ENCODE results near the gene TMCC1. TPM values are rescaled to one million over a fixed set of nuclear protein-coding genes. Genes with fewer than 3 reads are reported as not detected.
"Not testable (repeated sequence)": the region's sequence is repeated elsewhere in the genome, so short reads cannot be mapped to it uniquely, and the experiment has no call there.

TMCC1 gene
- total RNA-seq, 1 donor from 2014 or later: 33.9 TPM

GRCh38 chr3:129777806-129778205 is 115.7 kb downstream of the TMCC1 start:
- DNase-seq (ENCODE audit: low spot score) (no peak), ATAC-seq (no peak)

- DNase-seq (ENCODE audit: low spot score): no peak
- no peak for ATAC-seq
Measured at GRCh38 chr3:129775870-129776269, 117.6 kb downstream of the TMCC1 start.

GRCh38 chr3:129773691-129774663 is 119.5 kb downstream of the TMCC1 start:
- ATAC-seq (no peak), DNase-seq (ENCODE audit: low spot score) (no peak)

GRCh38 chr3:129770604-129771003 is 122.9 kb downstream of the TMCC1 start:
- no peak for DNase-seq (ENCODE audit: low spot score)
- ATAC-seq: no peak

GRCh38 chr3:129769616-129770015 is 123.9 kb downstream of the TMCC1 start:
- ATAC-seq (no peak), DNase-seq (ENCODE audit: low spot score) (no peak)

DNA sequence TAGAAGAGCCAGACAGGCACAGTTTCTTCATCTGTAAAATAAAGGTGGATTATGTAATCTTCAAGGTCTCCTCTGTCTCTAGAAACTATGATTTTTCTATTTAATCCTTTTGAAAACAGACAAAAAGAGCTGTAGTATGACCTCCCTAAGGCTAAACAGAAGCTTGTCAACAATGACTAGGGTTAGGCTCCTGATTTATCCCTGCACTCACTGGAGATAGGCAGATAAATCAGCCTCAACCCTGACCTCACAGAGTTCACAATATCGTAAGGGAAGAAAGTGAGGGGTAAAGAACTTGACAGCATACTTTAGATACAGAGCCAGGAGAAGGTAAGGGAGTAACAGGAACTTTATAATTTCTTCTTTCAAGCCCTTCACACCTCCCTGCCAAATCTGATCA is 124.8 kb downstream of the TMCC1 start:
- DNase-seq (ENCODE audit: low spot score) (no peak), ATAC-seq (no peak)

DNA sequence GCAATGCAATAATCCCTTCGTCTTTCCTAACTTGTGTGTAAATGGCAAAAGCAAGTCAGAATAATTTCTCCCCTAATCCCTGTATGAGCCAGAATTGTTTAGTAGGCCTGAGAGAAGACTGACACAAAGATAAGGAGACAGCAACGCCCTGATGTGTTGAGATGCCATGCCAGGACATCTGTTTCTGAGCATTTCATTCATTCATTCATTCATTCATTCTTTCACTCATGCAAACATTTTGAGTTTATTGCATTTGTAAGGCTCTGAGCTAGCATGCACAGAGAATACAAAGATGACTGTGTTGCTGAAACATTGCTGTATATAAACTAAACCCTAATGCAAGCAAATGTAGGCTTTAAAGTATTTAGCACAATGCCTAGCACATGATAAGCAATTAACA is 127.4 kb downstream of the TMCC1 start:
- ATAC-seq (no peak), DNase-seq (ENCODE audit: low spot score) (no peak)

- DNase-seq (ENCODE audit: low spot score) (no peak), ATAC-seq (peak; percentile 90)
Measured at GRCh38 chr3:129764090-129764489, 129.4 kb downstream of the TMCC1 start.

DNA sequence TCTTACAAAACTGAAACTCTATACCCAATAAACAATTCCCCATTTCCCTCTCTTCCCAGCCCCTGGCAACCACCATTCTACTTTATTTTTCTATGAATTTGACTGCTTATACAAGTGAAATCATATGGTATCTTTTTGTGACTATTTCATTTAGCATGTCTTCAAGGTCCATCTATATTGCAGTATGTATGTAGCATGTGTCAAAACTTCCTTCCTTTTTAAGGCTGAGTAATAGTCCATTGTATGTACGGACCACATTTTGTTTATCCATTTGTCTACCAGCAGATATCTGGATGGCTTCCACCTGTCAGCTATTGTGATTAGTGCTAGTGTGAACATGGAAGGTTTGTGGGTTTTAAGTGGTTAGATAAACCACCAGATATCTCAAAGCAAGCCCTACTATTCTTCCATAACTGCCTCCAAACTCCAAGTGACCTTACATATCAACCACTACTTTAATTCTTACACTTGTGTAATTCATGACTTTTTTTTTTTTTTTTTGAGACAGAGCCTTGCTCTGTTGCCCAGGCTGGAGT is 134.7 kb downstream of the TMCC1 start:
- ATAC-seq: no peak
- DNase-seq (ENCODE audit: low spot score): no peak

GRCh38 chr3:129758306-129758705 is 135.2 kb downstream of the TMCC1 start:
- DNase-seq (ENCODE audit: low spot score) (no peak), ATAC-seq (no peak)

- ATAC-seq: peak; percentile 44
Measured at GRCh38 chr3:129756871-129757270, 136.6 kb downstream of the TMCC1 start.

DNA sequence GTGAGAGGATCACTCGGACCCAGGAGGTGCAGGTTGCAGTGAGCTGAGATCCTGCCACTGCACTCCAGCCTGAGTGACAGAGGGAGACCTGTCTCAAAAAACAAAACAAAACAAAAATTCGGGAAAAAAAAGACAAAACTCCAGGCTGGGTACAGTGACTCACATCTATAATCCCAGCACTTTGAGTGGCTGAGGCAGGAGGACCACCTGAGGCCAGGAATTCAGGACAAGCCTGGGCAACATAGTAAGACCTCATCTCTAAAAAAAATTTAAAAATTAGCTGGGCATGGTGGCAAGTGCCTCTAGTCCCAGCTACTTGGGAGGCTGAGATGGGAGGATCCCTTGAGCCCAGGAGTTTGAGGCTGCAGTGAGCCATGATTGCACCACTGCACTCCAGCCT is 142.4 kb downstream of the TMCC1 start:
- DNase-seq (ENCODE audit: low spot score); ATAC-seq: not testable (repeated sequence)

More at GRCh38 chr3:129756871-129757270, 136.6 kb downstream of the TMCC1 start:
- no peak for DNase-seq (ENCODE audit: low spot score)

GRCh38 chr3:129749692-129750091 is 143.8 kb downstream of the TMCC1 start:
- DNase-seq (ENCODE audit: low spot score) (no peak), ATAC-seq (no peak)

DNA sequence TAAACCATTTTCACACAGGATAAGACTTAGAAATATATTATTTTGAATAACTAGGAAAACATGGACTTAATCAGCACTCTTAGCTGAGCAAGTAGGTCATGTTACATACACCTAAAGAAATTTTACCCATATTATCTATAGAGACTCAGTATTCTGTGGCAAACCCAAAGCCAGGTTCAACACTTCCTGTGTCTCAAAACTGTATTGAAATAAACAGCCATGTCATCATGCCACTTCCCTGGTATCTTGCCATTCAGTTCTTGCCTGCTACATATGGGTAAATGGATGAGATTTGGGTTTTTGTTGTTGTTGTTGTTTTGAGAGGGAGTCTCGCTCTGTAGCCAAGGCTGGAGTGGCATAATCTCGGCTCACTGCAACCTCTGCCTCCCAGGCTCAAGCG is 145.5 kb downstream of the TMCC1 start:
- ATAC-seq (no peak), DNase-seq (ENCODE audit: low spot score) (no peak)

- no peak for DNase-seq (ENCODE audit: low spot score)
- no peak for ATAC-seq
Measured at GRCh38 chr3:129747136-129747535, 146.4 kb downstream of the TMCC1 start.

- peak; percentile 46 for ATAC-seq
- DNase-seq (ENCODE audit: low spot score): no peak
Measured at GRCh38 chr3:129746629-129747028, 146.9 kb downstream of the TMCC1 start.

DNA sequence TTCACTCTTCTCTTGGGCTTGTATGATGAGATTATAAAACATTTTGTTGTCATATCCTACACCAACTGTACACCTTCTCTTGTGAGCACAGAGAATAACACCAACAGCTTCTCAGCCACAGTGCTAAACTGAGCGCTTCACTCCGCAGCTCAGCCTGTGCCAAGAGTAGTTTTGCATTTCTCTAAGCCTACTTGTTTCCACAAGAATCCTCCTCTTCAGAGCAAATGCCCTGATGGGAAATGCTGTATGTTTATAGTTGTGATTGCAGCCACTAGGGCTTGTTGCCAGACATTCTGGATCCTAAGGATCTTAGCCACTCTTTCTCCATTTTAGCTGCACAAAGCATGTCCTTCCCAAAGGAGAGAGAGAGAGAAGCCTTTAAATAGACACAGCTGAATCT is 148.3 kb downstream of the TMCC1 start:
- peak; percentile 28 for ATAC-seq
- no peak for DNase-seq (ENCODE audit: low spot score)

DNA sequence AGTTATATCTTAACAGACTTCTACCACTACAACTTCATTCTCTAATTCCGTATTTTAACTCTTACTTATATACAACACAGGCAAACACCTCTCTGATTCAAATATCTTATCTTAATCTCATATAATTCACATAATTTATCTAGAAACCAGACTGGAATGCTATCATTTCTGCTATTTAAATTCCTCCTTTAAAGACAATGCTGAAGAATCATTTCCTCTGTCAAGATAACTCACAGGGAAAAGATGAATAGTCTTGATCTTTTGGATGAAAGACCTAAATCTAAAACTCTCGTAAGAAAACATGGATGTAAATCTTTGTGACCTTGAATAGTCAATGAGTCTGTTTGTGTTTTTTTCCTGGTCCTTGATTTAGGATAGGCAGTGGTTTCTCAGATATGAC is 151.7 kb downstream of the TMCC1 start:
- DNase-seq (ENCODE audit: low spot score): no peak
- no peak for ATAC-seq

DNA sequence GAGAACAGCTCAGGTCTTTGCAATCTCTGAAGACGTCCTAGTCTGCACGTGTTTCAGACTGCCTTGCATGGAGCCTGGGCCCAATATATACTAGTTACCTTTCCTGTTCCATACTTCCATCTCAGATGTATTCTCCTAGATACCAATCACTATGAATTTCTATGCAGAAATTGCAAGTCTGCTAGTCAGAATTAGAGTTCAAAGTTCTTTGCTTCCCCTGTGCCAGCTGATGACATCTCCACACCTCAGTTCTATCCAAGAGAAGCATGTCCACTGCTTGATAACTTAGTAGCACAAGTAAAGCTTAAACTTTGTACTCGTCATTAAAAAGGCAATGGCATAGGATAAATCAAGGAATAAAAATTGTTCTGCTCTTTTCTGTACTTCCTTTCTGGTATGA is 153.4 kb downstream of the TMCC1 start:
- DNase-seq (ENCODE audit: low spot score) (no peak), ATAC-seq (peak; percentile 87)

GRCh38 chr3:129739634-129740033 is 153.9 kb downstream of the TMCC1 start:
- ATAC-seq: peak; percentile 37

DNA sequence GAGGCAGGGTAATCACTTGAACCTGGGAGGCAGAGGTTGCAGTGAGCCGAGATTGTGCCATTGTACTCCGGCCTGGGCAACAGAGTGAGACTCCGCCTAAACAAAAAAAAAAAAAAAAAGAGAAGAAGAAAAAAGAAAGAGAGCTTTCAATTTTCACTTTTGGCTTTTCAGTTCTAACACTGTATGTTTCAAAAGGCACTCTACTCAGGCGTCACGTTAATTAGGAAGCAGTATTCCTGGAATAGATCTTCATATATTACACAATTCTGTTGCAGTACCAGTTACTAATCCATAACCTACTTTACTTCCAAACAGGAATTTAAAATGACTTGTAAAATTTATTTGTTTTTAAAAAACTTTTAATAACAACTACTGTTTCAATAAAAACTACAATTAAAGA is 155.3 kb downstream of the TMCC1 start:
- ATAC-seq: peak; percentile 50

More at GRCh38 chr3:129739634-129740033, 153.9 kb downstream of the TMCC1 start:
- DNase-seq (ENCODE audit: low spot score): no peak

DNA sequence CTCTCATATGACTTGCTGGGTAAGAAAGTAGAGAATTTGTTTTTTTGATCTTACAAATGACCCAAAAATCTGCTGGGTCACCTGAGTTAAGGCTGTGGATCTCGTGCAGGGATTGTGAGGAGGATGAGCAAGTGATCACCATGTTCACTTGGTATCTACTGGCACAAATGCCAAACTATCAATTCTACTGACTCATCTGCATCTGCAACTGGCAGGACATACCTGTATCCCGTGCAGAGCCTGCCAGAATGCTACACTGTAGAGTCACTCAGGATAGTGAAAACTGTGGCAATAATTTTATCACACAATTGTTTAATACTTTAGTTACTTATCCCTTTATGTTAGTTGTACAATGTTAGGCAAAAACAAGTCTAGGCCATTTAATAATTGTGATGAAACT is 157.4 kb downstream of the TMCC1 start:
- DNase-seq (ENCODE audit: low spot score) (no peak), ATAC-seq (no peak)

More for the DNA sequence above, 155.3 kb downstream of the TMCC1 start:
- DNase-seq (ENCODE audit: low spot score): no peak
